GM18873 (cell line): Measurements from ENCODE around the gene PARP16.

Experiments
- ATAC-seq: cut with Tn5 transposase; IDR thresholded peaks from one replicate; pipeline ENCODE4 v1.9.1; 2021; ENCODE audit warnings: mild to moderate bottlenecking, moderate library complexity, moderate number of reproducible peaks; ENCODE audit not compliant: unreplicated experiment, low FRiP score

The PARP16 gene

GRCh38 chr15:65286704-65287519 lies at the start of gene PARP16:
PARP16 (minus strand) TSS chr15:65286883; CDS start chr15:65286426, 457 bp downstream.
- ATAC-seq: peak; percentile 85

DNA sequence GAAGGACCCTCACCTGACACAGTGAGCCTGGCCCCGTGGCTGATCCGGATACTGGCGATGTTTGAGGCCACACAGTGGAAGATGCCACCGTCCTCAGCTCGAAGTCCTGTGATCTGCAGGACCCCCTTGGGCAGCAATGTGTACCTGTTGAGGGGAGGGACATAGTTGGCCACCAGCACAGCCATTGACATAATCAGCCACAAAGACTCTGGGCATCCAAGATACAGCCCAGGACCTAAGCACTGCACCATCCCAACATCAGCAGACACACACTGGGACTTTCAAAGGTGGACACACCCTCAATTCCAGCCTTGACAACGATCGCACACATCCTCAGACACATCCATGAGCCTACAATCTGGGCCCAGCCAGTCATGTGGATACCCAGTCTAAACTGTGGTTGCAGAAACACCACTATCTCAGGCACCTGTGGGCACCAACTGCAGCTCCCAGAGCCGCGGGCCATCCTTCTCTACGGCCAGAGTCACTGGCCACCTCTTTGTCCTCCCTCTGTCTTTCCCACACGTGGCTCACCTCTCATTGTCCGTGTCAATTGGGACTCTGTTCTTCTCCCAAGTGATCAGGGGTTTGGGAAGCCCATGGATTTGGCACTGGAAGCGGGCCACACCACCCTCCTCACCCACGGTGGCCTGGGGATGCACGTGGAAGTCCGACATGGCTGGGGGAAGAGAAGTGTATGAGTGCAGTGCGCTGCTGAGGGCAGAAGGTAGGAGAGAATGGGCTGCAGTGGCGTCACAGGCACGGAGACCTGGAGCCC lies 48.8 kb upstream of the PARP16 start:
- ATAC-seq: no peak

- no peak for ATAC-seq
Observed at GRCh38 chr15:65334586-65335231, 48.0 kb upstream of the PARP16 start.

GRCh38 chr15:65333856-65334255 lies 47.2 kb upstream of the PARP16 start:
- ATAC-seq: no peak

DNA sequence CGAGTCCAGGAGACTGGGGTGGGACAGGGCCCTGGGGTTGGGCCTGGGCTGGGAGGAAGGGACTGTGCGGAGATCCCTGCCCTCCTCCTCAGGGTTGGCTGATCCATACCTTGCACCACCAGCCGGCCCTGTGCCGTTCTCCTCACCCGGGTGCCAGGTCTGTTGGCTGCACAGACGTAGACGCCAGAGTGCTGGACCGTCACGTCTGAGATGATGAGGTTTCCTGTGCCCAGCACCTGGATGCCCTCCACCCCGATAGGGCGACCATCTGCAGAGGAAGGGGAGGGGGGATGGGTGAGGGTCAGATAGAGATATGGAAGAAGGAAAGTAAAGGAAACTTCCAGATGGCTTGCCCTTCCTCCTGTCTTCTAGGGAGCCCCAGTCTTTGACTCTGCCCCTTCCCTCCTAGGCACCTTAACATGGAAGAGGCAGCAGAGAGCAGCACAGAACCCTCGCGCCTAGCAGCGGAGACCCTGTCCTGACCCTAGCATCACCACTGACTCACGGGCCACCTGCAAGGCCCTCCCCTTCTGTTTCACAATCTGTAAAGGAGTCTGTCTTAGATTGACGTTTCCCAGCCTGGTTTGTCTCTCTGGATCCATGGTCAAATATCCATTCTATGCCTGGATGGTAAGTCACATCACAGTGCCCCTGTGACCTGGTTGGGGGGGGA lies 46.6 kb upstream of the PARP16 start:
- no peak for ATAC-seq

- no peak for ATAC-seq
Observed at GRCh38 chr15:65332391-65333147, 45.9 kb upstream of the PARP16 start.

- no peak for ATAC-seq
Observed at GRCh38 chr15:65331811-65332210, 45.1 kb upstream of the PARP16 start.

GRCh38 chr15:65330934-65331645 lies 44.4 kb upstream of the PARP16 start:
- ATAC-seq: no peak

DNA sequence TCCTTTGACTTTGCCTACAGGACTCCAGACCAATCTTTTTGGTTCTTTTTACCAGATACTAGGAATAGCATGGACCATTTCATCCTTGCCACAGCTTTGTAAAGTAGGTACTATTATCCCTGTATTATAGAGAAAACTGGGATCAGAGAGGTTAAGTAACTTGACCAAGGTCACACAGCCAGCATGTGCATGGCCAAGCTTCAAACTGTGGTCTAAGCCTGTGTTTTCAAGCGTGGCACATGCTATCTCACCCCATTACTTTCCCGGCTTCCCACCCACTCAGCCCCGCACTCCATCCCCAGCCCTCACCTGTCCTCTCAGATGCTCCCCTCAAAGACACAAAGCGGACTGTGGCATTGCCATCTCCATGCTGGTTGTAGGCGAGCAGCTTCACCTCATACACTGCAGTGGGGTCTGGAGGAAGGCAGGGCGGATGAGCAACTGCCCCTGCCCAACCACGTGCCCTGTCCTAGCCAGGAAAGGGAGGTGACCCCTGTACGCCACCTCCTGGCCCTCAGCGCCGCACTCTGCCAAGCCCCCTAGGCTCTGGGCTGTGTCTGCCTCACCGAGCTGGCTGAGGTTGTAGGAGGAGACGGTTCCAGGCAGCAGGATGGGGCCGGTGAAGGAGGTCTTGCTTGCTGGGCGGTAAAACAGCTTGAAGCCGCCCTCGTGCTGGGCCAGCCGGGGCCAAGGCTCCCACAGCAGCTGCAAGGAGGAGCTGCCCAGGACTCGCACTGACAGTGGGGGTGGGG lies 43.5 kb upstream of the PARP16 start:
- ATAC-seq: no peak

GRCh38 chr15:65329288-65329983 lies 42.8 kb upstream of the PARP16 start:
- ATAC-seq: no peak

- ATAC-seq: no peak
Observed at GRCh38 chr15:65328506-65329287, 42.0 kb upstream of the PARP16 start.

DNA sequence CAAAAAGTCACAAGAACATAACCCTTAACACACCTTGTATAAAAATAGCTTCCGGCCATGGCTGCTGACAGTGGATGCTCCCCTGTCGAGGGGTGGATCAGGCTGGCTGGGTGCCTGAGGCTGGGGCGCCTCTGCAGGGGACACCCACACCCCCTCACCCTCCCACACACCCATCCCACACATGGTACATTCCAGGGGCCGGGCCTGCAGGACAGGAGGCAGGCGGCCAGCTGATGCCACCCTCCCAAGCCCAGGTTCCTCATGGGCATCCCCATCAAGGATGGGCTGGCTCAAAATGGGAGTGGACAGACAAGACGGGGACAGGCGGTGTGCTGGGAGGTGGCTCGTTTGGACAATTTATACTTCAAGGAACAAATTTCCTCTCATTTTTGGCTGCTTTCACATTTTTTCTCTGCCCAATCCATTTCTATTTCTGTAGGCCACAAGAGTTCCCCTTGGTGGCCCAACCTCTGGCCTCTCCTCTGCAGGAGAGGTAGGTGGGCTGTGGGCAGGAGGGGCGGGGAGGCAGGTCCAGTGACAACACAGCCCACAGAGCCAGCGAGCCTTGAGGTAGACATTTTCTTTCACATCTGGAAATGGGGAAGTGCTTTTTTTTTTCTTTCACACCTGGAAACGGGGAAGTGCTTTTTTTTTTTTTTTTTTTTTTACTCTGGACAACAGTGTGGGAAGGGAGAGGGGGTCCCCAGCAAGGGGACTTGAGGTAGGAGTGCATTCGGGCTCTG lies 41.1 kb upstream of the PARP16 start:
- no peak for ATAC-seq

DNA sequence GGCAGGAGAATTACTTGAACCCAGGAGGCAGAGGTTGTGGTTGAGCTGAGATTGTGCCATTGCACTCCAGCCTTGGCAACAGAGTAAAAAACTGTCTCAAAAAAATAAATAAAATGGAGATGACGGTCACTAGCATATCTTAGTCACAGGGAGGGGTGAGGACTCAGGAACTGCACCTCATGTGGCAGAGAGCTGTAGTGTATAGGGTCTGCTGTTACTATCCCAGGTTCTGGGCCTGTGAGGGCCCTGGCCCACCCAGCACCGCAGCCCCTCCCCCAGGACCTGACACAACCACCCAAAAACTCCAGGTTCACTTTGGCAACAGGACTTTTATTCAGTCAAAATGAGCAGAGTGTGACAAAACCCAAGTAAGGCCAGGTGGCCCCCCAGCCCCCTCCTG lies 40.1 kb upstream of the PARP16 start:
- no peak for ATAC-seq

DNA sequence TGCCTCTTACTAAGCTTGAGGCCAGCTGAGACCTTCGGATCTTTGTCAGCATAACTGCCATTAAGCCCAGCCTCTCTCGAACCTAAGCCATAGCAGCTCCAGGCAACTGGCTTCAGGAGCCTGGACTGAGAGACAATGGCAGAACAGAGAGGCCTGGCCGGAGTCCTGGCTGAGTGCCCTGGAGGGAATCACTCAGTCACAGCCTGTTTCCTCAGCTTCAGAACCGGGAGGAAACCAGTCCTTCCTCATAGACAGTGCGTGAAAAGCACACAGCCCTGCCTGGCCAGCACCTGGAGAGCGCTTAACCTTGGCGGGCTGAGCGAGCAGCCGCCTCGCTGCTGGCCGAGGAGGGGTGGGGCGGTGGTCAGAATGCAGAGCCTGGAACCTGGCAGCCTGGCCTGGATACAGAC lies 39.4 kb upstream of the PARP16 start:
- no peak for ATAC-seq

GRCh38 chr15:65323071-65323511 lies 36.4 kb upstream of the PARP16 start:
- ATAC-seq: no peak

- no peak for ATAC-seq
Observed at GRCh38 chr15:65318870-65319356, 32.2 kb upstream of the PARP16 start.
